Fibroblast of peridontal ligament (primary cell): ENCODE data around the gene DMD.
A peak's percentile ranks its signal among the peaks of the same experiment; 100 is the strongest.

Experiments
- DNase-seq: peaks from one replicate; pipeline ENCODE4 v3.0.0-alpha.2; 2010; ENCODE audit errors: extremely low read depth

Gene DMD

GRCh38 chrX:31708116-31708515, 1503.2 kb downstream of the DMD start:
- no peak for DNase-seq

GRCh38 chrX:31706466-31706865, 1504.9 kb downstream of the DMD start:
- no peak for DNase-seq

GRCh38 chrX:31705816-31706215, 1505.5 kb downstream of the DMD start:
- no peak for DNase-seq

- DNase-seq, result no peak
These were observed 1506.4 kb downstream of the DMD start for GRCh38 chrX:31704938-31705337.

- DNase-seq, result no peak
These were observed 1509.1 kb downstream of the DMD start for GRCh38 chrX:31702222-31702621.

GRCh38 chrX:31697294-31697916, 1513.9 kb downstream of the DMD start:
- no peak for DNase-seq

GRCh38 chrX:31679861-31680260, 1531.5 kb downstream of the DMD start:
- no peak for DNase-seq

- no peak for DNase-seq
These were observed 1541.1 kb downstream of the DMD start for GRCh38 chrX:31670245-31670644.

- no peak for DNase-seq
These were observed 1545.9 kb downstream of the DMD start for GRCh38 chrX:31665454-31665853.

- DNase-seq, result no peak
These were observed 1548.2 kb downstream of the DMD start for GRCh38 chrX:31663172-31663571.

GRCh38 chrX:31661280-31661810, 1550.0 kb downstream of the DMD start:
- no peak for DNase-seq

GRCh38 chrX:31658360-31658759, 1553.0 kb downstream of the DMD start:
- peak; percentile 55 for DNase-seq

GRCh38 chrX:31656013-31656412, 1555.3 kb downstream of the DMD start:
- DNase-seq, result peak; percentile 24

GRCh38 chrX:31653422-31653821, 1557.9 kb downstream of the DMD start:
- DNase-seq, result no peak

GRCh38 chrX:31652650-31653049, 1558.7 kb downstream of the DMD start:
- no peak for DNase-seq

GRCh38 chrX:31649201-31649600, 1562.1 kb downstream of the DMD start:
- no peak for DNase-seq

GRCh38 chrX:31633349-31633748, 1578.0 kb downstream of the DMD start:
- DNase-seq, result no peak

- no peak for DNase-seq
These were observed 1582.2 kb downstream of the DMD start for GRCh38 chrX:31629195-31629594.

GRCh38 chrX:31609130-31609529, 1602.2 kb downstream of the DMD start:
- DNase-seq, result peak; percentile 87

- DNase-seq, result peak; percentile 8
These were observed 1602.7 kb downstream of the DMD start for GRCh38 chrX:31608638-31609037.

- DNase-seq, result no peak
These were observed 1604.6 kb downstream of the DMD start for GRCh38 chrX:31606771-31607170.

GRCh38 chrX:31604629-31605221, 1606.6 kb downstream of the DMD start:
- no peak for DNase-seq

- peak; percentile 63 for DNase-seq
These were observed 1607.8 kb downstream of the DMD start for GRCh38 chrX:31603411-31604120.
